Neural progenitor cell (in vitro differentiated cells): Measurements from ENCODE around the gene FBRS. TPM values are rescaled to one million over a fixed set of nuclear protein-coding genes. Genes with fewer than 3 reads are reported as not detected.

Experiments used
- DNase-seq: peaks from one replicate; pipeline ENCODE4 v3.0.0-alpha.2; 2016; ENCODE audit warnings: low spot score
- H2AFZ ChIP-seq: fragments of 200-600 bp; sonication (generic); replicated peaks from 2 replicates; pipeline ENCODE4 v1.6.1; 2016; ENCODE audit warnings: antibody characterized with exemption
- H3F3A ChIP-seq: fragments of 200-600 bp; sonication (generic); 2 replicates; pipeline ENCODE4 v1.6.1; 2016; ENCODE audit warnings: antibody characterized with exemption, low read depth
- H3K27ac ChIP-seq: fragments of 200-600 bp; sonication (generic); 2 replicates; pipeline ENCODE4 v1.5.1; 2016; ENCODE audit warnings: mild to moderate bottlenecking
- H3K27me3 ChIP-seq: fragments of 200-600 bp; sonication (generic); 2 replicates; pipeline ENCODE4 v1.6.1; 2016; ENCODE audit warnings: mild to moderate bottlenecking, moderate library complexity
- H3K36me3 ChIP-seq: fragments of 200-600 bp; sonication (generic); 2 replicates; pipeline ENCODE4 v1.5.1; 2016
- H3K4me1 ChIP-seq: fragments of 200-600 bp; sonication (generic); 2 replicates; pipeline ENCODE4 v1.6.1; 2016; ENCODE audit warnings: mixed run types
- H3K4me2 ChIP-seq: fragments of 200-600 bp; sonication (generic); 2 replicates; pipeline ENCODE4 v1.6.1; 2016
- H3K4me3 ChIP-seq: fragments of 200-600 bp; sonication (generic); 2 replicates; pipeline ENCODE4 v1.5.1; 2016
- H3K79me2 ChIP-seq: fragments of 200-600 bp; sonication (generic); 2 replicates; pipeline ENCODE4 v1.6.1; 2016; ENCODE audit warnings: low read depth
- H3K9ac ChIP-seq: fragments of 200-600 bp; sonication (generic); 2 replicates; pipeline ENCODE4 v1.6.1; 2016
- H3K9me3 ChIP-seq: fragments of 200-600 bp; sonication (generic); 2 replicates; pipeline ENCODE4 v1.5.1; 2016; ENCODE audit warnings: low read depth
- H4K20me1 ChIP-seq: fragments of 200-600 bp; sonication (generic); 2 replicates; pipeline ENCODE4 v1.6.1; 2016; ENCODE audit warnings: low read depth
- H3K27ac Mint-ChIP-seq: 3 replicates; pipeline ENCODE4 v1.8.0; 2021; ENCODE audit warnings: mixed read lengths
- H3K27me3 Mint-ChIP-seq: 2 replicates; pipeline ENCODE4 v1.8.0; 2022; ENCODE audit warnings: low read depth, mild to moderate bottlenecking, inconsistent platforms, moderate library complexity, mixed read lengths; ENCODE audit not compliant: insufficient read depth
- H3K36me3 Mint-ChIP-seq: 3 replicates; pipeline ENCODE4 v1.8.0; 2021; ENCODE audit warnings: mixed read lengths
- H3K4me1 Mint-ChIP-seq: 3 replicates; pipeline ENCODE4 v1.8.0; 2021; ENCODE audit warnings: mixed read lengths
- H3K4me3 Mint-ChIP-seq: 3 replicates; pipeline ENCODE4 v1.8.0; 2021; ENCODE audit warnings: mild to moderate bottlenecking, moderate library complexity, mixed read lengths
- H3K9me3 Mint-ChIP-seq: 3 replicates; pipeline ENCODE4 v1.8.0; 2020; ENCODE audit warnings: mixed read lengths
- EZH2 ChIP-seq: fragments of 200-600 bp; sonication (generic); IDR thresholded peaks from 2 replicates; pipeline ENCODE4 v1.6.1; 2017; ENCODE audit warnings: antibody characterized with exemption, mild to moderate bottlenecking, moderate library complexity
- EZH2phosphoT487 ChIP-seq: fragments of 200-600 bp; sonication (generic); IDR thresholded peaks from 2 replicates; pipeline ENCODE4 v1.6.1; 2017; ENCODE audit warnings: antibody characterized with exemption
- total RNA-seq: library from RNA; depleted of rRNA; stranded (reverse); fragments of >200 nt; gene quantifications from 2 replicates; pipeline ENCODE4 v1.2.3, GENCODE V29; 2015; ENCODE audit warnings: low replicate concordance
- TF ChIP-seq, protein P1 (sequence below): fragments of 200-600 bp; sonication (generic); IDR thresholded peaks from 2 replicates; pipeline ENCODE4 v1.5.1; 2017; ENCODE audit warnings: antibody characterized with exemption, mild to moderate bottlenecking

FBRS gene
- total RNA-seq, 1 donor from 2014 or later = 3.6 TPM

- Histone ChIP-seq H3K9ac (no peak overlapping the region), H2AFZ (no peak overlapping the region), H3F3A (no peaks in the 10 kb centered on the region), H3K79me2 (peaks cover 18% of the 10 kb centered on the region), H3K4me3 (no peak overlapping the region), H3K9me3 (no peaks in the 10 kb centered on the region), H3K27ac (no peak overlapping the region), H3K4me2 (no peak overlapping the region), H4K20me1 (peaks cover 45% of the 10 kb centered on the region), H3K36me3 (no peaks in the 10 kb centered on the region), H3K4me1 (no peaks in the 10 kb centered on the region), H3K27me3 (no peaks in the 10 kb centered on the region)
- TF ChIP-seq EZH2phosphoT487 (no peak), EZH2 (no peak)
- TF ChIP-seq, protein P1, sequence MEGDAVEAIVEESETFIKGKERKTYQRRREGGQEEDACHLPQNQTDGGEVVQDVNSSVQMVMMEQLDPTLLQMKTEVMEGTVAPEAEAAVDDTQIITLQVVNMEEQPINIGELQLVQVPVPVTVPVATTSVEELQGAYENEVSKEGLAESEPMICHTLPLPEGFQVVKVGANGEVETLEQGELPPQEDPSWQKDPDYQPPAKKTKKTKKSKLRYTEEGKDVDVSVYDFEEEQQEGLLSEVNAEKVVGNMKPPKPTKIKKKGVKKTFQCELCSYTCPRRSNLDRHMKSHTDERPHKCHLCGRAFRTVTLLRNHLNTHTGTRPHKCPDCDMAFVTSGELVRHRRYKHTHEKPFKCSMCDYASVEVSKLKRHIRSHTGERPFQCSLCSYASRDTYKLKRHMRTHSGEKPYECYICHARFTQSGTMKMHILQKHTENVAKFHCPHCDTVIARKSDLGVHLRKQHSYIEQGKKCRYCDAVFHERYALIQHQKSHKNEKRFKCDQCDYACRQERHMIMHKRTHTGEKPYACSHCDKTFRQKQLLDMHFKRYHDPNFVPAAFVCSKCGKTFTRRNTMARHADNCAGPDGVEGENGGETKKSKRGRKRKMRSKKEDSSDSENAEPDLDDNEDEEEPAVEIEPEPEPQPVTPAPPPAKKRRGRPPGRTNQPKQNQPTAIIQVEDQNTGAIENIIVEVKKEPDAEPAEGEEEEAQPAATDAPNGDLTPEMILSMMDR = no peak
- peaks cover 25% of the 10 kb centered on the region for H3K36me3 Mint-ChIP-seq
- H3K27me3 Mint-ChIP-seq = no peaks in the 10 kb centered on the region
- H3K9me3 Mint-ChIP-seq = no peaks in the 10 kb centered on the region
- peaks cover 17% of the 10 kb centered on the region for H3K4me1 Mint-ChIP-seq
- DNase-seq = no peak
- no peak overlapping the region for H3K4me3 Mint-ChIP-seq
- no peak overlapping the region for H3K27ac Mint-ChIP-seq
Measured at GRCh38 chr16:30665830-30666190, 7.6 kb downstream of the FBRS start.

- Mint-ChIP-seq H3K9me3 (no peaks in the 10 kb centered on the region), H3K27me3 (no peaks in the 10 kb centered on the region), H3K36me3 (peaks cover 21% of the 10 kb centered on the region), H3K4me1 (peaks cover 10% of the 10 kb centered on the region), H3K4me3 (no peak overlapping the region), H3K27ac (no peak overlapping the region)
- Histone ChIP-seq H2AFZ (no peak overlapping the region), H3K27ac (no peak overlapping the region), H4K20me1 (peaks cover 36% of the 10 kb centered on the region), H3K4me3 (no peak overlapping the region), H3K9ac (no peak overlapping the region), H3K4me2 (no peak overlapping the region), H3F3A (no peaks in the 10 kb centered on the region), H3K79me2 (peaks cover 11% of the 10 kb centered on the region), H3K9me3 (no peaks in the 10 kb centered on the region), H3K4me1 (no peaks in the 10 kb centered on the region), H3K36me3 (no peaks in the 10 kb centered on the region), H3K27me3 (peaks cover 2% of the 10 kb centered on the region)
- TF ChIP-seq, protein P1 = no peak
- TF ChIP-seq EZH2phosphoT487 (no peak), EZH2 (no peak)
- DNase-seq = no peak
Measured at GRCh38 chr16:30666681-30667080, 8.4 kb downstream of the FBRS start.

DNA sequence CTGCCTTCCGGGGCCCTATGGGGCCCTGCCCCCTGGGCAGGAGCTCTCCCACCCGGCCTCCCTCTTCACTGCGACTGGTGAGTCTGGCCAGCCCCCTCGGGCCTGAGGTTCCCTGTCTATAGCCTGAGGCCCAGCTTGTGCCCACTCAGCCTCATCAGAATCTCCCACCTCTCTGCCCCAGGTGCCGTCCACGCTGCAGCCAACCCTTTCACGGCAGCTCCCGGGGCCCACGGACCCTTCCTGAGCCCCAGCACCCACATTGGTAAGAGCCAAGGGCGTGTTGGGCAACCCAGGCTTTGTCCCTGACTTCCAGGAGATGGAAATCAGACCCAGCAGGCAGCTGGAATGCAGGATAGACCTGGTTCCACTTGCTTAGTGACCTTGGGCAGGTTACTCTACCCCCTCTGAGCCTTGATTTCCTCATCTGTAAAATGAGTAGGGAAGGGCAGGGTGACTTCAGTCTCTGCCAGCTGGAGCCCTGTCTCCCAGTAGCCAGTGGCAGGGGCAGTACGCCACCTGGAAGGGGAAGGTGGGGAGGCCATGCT is 9.2 kb downstream of the FBRS start:
- Mint-ChIP-seq H3K4me1 (peaks cover 8% of the 10 kb centered on the region), H3K36me3 (peaks cover 23% of the 10 kb centered on the region), H3K9me3 (no peaks in the 10 kb centered on the region), H3K27me3 (no peaks in the 10 kb centered on the region), H3K4me3 (no peak overlapping the region), H3K27ac (no peak overlapping the region)
- no peak overlapping the region for H3K9ac ChIP-seq
- no peaks in the 10 kb centered on the region for H3K36me3 ChIP-seq
- no peak overlapping the region for H3K4me2 ChIP-seq
- TF ChIP-seq, protein P1 = no peak
- no peak for TF ChIP-seq EZH2phosphoT487
- no peak for TF ChIP-seq EZH2
- no peaks in the 10 kb centered on the region for H3F3A ChIP-seq
- no peak overlapping the region for H3K27ac ChIP-seq
- H3K4me1 ChIP-seq = no peaks in the 10 kb centered on the region
- H2AFZ ChIP-seq = no peak overlapping the region
- DNase-seq = no peak
- no peaks in the 10 kb centered on the region for H3K9me3 ChIP-seq
- peaks cover 11% of the 10 kb centered on the region for H3K79me2 ChIP-seq
- no peak overlapping the region for H3K4me3 ChIP-seq
- H3K27me3 ChIP-seq = peaks cover 9% of the 10 kb centered on the region
- H4K20me1 ChIP-seq = peaks cover 29% of the 10 kb centered on the region
